HG03521 (cell line): Measurements from ENCODE around the gene KCTD16.

ENCODE experiments used
- ATAC-seq: cut with Tn5 transposase; IDR thresholded peaks from one replicate; pipeline ENCODE4 v1.9.1; 2021; ENCODE audit warnings: mild to moderate bottlenecking, moderate library complexity; ENCODE audit not compliant: unreplicated experiment

KCTD16 gene

DNA sequence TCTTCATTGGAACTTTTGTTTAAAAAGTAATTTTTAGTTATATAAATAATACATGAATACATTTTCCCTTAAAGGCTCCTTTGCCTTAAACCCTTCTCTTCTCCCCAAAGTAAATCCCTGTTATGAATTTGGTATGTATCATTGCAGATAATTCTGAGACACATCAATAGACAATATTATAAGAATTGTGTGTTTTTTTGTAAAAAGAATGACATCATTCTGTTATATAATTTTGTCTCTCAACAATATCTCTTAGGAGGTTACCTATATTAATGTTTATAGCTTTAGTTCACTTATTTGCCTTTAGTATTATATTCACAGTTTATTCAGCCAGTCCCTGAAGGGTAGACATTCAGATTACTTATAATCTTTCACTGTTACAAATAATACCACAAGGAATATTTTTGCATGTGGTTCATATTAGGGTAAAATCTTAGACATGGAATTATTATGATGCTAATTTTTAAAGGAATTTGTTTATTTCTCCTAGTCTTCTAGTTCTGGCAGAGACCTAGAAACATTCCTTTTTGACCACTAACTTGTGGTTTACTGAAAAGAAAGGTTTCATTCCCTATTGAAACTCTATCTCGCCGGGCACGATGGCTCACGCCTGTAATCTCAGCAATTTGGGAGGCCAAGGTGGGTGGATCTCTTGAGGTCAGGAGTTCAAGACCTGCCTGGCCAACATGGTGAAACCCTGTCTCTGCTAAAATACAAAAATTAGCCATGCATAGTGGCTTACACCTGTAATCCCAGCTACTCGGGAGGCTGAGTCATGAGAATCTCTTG lies 105.6 kb downstream of the KCTD16 start:
- ATAC-seq = no peak

GRCh38 chr5:144281784-144282183 lies 111.1 kb downstream of the KCTD16 start:
- no peak for ATAC-seq

DNA sequence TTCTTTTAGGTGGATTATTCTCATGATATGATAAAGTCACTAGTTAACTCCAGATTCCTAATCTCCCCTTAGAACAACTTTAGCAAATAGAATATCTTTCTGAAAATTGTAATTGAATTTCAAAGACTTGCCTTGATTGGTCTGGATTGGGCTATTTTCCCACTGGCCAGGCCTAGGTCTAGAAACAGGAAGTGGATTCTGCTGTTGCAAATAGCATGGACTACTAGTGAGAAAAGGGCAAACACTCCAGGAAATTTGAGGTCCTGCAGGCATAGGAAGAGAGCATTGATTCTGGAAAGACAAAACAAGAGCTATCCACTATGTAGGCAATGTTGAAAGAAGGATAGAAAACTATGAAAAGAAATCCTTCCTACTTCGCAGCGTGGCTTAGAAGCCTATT lies 113.4 kb downstream of the KCTD16 start:
- no peak for ATAC-seq

DNA sequence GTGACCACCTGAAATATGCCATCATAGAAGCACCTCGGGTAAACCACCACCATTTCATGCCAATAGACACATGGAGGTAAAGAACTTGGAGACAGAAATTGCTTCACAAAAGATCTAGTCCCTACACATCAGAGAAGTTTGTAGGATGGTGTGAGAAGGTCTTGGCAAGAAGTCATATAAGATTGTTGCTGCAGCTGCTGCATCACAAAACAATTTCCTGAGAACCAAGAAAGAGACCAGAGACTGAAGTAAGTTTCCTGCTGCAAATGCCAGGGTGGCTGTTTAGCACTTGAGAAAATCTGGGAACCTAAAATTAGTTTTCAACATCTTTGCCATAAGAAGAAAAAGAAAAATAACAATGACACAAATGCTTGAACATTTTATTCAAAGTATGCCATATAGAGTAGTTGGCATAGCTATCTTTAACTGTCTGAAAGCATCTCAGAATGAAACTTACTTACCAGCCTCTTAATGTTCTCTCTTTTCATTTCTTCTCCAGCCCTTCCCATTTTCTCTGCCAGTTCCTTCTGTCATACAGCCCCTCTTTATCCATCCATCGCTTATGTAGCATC lies 114.3 kb downstream of the KCTD16 start:
- no peak for ATAC-seq

- no peak for ATAC-seq
Measured at GRCh38 chr5:144289277-144289676, 118.6 kb downstream of the KCTD16 start.

DNA sequence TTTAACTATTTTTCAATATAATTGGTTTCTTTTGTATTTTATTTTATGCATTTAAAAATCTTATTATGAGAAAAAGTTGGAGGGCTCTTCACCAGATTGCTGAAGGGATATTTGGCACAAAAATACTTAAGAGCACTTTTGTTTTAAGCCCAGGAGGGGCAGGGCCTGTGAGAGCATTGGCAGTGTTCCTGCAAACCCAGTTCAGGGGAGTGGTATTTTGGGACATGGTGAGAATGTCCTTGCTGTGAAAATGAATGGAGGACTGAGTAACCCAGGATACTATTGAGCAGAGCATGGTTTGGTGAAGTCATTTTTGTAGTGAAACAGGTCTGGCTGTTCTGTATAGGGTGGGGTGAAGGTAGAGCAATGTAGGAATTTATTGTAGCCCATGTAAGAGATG lies 121.4 kb downstream of the KCTD16 start:
- ATAC-seq = no peak

- no peak for ATAC-seq
Measured at GRCh38 chr5:144295284-144295683, 124.6 kb downstream of the KCTD16 start.

DNA sequence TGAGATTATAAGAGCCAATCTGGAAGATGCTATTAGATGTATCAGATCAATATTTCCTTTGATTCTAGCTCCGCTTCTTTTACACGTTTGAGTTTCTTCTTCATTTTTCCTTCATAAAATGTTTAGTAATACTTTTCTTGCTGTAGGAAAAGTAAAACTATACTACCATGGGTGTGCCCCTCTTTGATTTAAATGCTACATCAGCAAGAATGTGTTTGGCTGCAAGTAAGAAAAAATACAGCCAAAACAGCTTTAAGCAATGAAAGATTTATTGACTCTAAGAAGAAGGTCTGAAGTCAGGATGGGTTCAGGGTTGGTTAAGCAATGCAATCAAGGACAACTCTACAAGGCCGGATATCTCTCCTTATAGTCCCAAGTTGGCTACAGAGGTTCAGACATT lies 126.4 kb downstream of the KCTD16 start:
- ATAC-seq = no peak

DNA sequence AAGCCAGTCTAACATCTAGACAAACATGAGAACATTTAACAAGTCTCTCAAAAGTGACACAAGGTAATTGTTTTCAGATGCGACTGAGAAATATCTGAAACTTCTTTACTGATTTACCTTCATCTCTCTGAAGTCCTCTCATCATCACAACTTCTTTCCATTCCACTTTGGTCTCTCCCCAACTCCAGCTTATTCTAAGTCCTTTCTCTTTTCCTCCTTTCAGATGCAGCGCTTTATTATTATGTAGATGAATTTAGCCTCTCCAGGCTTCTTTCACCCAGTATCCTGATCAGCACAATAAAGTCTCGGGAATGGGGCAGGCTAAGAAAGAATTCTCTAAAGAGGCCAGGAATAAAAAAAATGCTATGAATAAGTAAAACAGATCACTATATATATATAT lies 128.0 kb downstream of the KCTD16 start:
- ATAC-seq = no peak

DNA sequence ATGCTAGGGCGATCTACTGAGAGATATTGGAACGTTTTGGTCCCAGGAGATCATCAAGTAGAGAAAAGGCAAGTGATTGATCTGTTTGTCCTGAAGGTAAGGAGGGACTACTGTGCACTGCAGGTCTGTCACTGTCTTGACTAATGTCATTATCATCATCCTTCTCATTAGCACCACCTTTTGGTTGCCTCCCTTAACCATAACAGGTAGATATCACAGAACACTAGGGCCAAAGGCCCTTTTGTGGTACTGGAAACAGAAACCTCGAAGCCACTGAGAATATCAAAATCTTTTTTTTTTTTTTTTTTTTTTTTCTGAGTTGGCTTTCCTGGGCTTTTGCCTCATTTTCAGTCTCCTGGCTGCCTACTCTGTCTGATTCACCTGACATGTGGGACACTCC lies 134.0 kb downstream of the KCTD16 start:
- ATAC-seq = peak; percentile 59

DNA sequence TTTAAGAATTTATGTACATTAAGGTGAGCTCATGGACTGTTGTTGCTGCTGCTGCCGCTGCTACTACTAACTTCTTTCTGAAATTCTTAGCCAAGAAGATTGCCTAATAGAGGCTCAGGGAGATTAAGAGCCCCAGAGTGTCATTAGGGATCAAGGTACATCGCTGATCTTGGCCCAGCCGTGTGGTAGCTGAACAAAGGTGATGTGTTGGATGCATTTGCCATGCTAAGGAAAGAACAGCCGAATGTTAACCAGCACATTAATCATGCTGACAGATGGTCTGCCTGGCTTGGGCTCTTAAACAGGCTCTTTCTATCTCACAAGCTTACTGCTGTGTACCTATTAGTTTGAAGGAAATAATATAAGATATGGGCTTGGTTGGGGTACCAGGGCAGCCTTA lies 137.1 kb downstream of the KCTD16 start:
- ATAC-seq = no peak

DNA sequence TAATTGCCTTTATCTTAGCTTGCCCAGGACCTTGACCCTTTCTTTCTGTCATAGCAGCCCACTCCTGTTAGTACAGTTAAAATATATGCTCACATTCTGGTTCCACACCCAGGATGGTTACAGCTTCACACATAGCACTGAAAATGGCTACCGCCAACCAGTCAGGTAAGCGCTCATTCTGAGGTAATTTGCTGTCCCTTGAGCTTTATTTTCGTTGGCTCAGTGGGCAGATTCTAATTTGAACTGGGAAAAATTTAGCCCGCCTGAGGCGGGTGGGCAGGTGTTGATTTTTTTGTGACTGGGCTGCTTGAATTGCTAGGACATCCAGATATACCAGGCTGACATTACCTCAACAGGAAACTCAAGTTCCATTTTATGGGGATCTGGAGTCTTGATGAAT lies 137.5 kb downstream of the KCTD16 start:
- no peak for ATAC-seq

- no peak for ATAC-seq
Measured at GRCh38 chr5:144308906-144309670, 138.4 kb downstream of the KCTD16 start.

GRCh38 chr5:144310621-144311020 lies 139.9 kb downstream of the KCTD16 start:
- no peak for ATAC-seq

DNA sequence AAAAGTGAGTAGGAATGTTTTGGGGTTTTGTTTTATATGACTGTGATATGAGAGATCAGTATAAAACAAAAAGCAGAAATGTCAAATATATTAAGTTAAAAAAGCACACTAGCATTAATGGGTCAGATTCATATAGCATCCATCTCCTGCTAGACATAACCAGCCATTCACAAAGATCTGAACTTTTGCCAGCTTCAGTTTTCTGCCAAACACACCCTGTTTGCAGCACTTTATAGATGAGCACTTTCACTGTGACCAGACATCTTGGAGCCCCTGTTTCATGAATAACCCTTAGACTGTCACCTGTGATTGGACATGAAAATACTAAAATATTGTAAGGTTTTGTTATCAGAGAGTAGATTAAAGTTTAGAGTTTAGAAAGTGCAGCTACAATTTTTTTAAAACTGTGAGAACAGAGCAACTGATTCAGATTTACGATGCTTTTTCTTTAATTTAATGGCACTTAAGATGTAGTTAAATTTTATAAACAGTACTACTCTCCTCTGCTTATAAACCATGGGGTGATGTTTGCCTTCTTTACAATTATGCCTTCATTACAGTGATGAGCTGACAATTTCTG lies 142.6 kb downstream of the KCTD16 start:
- no peak for ATAC-seq

DNA sequence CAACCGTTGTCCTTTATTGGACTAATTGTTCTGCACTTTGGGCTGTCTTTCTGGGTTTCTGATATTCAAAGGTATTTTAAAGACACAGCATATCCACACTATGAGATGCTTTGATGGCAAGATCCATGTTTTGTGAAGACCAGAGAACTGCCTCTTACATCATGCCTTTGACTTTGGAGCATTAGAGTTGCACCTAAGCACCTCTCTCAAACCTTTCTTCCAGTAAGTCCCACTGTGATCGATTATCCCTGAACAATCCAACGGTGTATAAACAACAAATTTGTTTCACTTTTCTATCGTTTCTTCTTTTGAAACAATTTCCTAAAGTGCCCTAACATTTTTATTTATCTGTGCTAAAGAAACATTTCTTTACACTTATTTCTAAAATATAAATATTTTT lies 144.4 kb downstream of the KCTD16 start:
- no peak for ATAC-seq

GRCh38 chr5:144315994-144316634 lies 145.4 kb downstream of the KCTD16 start:
- no peak for ATAC-seq

GRCh38 chr5:144318011-144318410 lies 147.3 kb downstream of the KCTD16 start:
- no peak for ATAC-seq

GRCh38 chr5:144318460-144318859 lies 147.8 kb downstream of the KCTD16 start:
- ATAC-seq = no peak

DNA sequence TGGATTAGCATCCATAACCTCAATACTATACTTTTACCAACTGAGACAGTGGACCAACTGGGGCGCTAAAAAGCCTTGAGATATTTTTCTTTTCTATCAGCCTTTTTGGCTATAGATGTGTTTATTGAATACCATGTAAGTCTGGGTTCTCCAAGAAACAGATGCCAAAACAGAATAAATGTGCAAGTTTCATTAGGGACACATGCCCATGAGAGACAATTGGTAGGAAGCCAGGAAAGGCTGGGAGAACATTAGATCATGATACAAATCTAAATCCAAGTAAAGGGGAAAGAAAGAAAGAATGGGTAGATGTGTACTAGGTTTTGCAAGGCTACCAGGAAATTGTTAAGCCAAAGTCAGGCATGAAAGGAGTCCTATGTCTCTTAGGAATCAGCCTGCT lies 152.5 kb downstream of the KCTD16 start:
- no peak for ATAC-seq

DNA sequence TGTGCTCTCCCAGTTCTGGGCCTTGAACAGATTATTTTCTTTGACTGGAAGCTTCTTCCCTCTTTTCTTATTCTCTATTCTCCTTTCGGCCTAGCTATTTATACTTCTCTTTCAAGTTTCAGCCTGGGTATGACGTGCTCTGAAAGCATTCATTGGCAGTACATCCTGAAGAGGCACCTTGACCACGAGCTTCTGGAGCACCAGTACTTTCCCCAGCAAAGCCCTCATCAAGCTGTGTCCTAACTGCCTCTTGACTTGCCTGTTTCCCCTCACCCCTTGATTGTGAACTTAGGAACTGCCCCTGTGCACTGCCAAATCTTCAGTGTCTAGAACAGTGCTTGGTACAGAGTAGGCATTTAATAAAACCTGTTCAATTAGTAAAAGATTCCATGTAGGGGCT lies 154.9 kb downstream of the KCTD16 start:
- no peak for ATAC-seq
